NCI-H128 (cell line): ENCODE results near the gene IGLL1.
"Not testable (repeated sequence)": the region's sequence is repeated elsewhere in the genome, so short reads cannot be mapped to it uniquely, and the experiment has no call there.

ENCODE experiments used
- DNase-seq: peaks from one replicate; lab custom pipeline; 2025; ENCODE audit not compliant: unreplicated experiment; lab: John Stamatoyannopoulos, UW

Gene IGLL1

DNA sequence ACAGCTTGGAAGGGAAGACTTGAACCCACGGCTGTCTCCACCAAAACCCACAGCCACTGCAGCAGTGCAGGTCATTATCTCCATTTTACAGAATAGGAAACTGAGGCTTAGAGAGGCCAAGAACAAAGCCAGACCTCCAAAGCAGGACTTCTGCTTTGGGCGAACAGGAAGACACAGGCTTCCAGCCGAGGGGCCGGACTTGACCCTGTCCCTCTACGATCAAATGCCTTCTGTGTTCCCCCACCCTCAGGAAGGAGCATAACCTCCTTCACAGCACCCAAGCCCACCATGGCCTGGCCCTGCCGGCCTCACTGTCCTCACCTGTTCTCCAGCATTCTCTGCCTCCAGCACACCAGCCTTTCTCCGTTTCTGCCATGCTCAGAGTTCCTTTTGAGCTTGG is 15.8 kb downstream of the IGLL1 start:
- no peak for DNase-seq

DNA sequence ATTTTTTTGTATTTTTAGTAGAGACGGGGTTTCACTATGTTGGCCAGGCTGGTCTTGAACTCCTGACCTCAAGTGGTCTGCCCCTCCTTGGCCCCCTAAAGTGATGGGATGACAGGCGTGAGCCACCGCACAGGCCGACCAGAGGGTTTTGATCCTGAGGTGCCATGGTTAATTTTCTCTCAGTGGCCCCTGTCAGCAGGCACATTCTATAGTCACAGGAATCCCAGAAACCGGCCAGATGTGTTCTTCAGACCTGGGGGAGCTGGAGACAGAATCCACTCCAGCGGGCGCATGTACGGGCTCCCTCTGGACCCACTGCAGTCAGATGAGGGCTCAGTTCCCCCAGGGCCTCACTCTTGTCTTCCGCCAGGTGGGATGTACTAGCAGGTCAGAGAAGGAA is 17.0 kb downstream of the IGLL1 start:
- DNase-seq = no peak

DNA sequence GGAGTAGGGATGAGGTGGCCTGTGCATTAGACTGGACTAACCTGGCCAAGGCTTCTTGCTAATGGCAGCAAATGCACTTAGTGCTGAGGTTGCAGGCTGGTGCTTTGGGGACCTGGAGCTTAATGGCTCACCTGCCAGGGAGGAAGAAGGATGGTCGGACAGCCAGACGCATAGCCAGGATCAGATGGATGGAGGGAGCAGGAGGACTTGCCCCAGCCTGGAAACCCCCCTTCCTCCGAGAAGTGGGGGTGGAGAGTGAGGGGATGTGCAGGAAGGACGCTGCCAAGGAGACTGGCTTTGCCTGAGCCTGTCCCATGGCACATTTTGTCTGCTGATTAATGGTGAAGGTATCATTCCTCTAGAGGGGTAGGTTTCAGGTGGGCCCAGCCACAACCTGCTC is 17.9 kb downstream of the IGLL1 start:
- DNase-seq = no peak

DNA sequence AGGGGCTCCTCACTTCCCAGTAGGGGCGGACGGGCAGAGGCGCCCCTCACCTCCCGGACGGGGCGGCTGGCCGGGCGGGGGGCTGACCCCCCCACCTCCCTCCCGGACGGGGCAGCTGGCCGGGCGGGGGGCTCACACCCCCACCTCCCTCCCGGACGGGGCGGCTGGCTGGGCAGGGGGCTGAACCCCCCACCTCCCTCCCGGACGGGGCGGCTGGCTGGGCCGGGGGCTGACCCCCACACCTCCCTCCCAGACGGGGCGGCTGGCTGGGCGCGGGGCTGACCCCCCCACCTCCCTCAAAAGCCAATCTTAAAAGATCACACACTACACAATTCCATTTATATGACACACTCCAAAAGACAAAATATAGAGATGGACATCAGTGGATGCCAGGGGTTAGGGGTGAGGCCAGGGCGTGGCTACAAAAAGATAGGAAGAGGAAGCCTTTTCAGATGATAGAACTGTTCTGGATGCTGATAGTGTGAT is 19.0 kb downstream of the IGLL1 start:
- DNase-seq = not testable (repeated sequence)

DNA sequence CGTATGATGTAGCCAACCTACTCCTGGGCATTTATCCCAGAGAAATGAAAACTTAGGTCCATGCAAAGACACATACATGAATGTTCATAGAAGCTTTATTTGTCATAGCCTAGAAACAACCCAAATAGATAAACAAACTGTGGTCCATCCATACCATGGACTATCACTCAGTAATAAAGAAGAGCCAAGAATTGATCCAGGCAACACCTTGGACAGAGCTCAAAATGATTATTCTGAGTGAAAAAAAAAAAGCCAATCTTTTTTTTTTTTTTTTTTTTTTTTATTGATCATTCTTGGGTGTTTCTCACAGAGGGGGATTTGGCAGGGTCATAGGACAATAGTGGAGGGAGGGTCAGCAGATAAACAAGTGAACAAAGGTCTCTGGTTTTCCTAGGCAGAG is 19.9 kb downstream of the IGLL1 start:
- DNase-seq = not testable (repeated sequence)

DNA sequence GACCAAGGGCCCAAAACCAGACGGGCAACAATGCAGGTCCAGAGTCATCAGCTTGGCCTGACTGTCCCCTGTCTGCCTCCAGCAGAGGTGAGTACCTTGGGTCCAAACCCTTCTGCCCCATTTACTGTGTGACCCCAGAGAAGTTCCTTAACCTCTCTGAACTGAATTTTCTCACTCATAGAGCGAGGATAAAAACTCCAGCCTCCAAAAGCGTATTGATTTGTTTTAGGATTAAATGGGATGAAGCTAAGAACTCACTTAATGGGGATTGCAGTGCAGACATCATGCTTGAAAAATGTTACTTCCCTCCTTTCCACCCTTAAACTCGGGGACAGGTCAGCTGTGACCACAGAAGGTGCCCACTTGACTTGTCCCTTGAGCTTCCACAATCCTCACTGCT is 22.6 kb downstream of the IGLL1 start:
- DNase-seq = no peak

DNA sequence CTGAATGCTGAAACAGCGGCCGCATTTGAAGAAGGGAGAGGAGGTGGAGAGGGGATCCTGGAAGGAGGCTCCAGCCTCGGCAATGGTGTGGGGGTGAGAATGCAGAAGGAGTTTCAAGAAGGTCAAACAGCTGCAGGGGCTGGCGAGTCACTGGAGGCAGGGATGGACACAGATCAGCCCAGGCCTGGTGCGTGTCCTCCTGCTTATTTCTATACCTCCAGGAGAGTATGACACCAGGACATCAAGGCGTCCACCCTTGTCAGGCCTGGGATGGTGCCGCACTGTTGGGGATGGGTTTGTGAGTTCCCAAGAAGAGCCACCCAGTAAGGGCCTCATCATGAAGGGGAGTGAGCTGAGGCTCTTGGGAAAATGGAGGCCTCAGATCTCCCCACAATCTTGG is 23.1 kb downstream of the IGLL1 start:
- DNase-seq = no peak

DNA sequence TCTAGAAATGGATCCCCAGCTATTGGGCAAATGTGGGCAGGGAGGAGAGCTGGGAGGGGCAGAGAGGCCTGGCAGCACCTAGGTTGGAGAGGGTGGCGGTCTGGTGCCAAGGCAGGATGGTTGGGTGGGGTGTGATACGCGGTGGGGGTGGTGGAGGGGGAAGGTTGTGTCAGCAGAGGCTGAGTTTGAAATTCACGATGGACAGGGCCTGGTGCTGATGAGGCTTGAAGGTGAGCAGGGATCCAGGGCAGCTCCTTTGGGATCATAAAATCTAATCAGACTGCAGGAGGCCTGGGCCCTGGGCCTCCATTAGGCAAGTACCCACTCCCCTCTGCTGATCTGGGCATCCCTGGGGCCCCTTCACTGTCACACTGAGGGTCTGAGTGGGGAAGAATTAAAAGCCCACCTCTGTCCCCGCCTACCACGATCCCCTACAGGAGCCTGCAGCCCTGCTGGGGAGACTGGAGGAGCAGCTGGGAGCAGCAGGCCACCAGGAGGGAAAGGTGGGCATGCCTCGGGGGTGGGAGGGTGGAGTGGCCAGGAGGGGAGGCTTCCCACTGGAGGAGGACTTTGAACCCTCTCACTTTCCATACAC is 24.0 kb downstream of the IGLL1 start:
- DNase-seq = no peak

DNA sequence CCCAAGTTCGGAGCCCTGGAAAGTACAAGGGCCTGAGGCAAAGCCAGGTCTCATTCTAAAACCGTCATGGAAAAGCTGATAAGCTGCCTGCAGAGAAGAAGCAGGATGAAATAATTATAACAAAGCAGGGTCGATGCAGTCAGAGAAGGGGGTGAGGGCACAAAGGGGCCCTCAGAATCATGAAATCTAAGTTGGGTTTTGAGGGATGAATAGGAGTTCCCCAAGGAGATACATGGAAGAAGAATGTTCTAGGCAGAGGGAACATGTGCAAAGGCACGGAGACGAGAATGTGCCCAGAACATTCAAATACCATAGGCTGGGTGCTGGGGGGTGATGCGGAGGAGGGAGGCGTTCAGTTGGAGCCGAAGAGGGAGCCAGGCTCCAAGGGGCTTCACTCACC is 25.0 kb downstream of the IGLL1 start:
- no peak for DNase-seq

DNA sequence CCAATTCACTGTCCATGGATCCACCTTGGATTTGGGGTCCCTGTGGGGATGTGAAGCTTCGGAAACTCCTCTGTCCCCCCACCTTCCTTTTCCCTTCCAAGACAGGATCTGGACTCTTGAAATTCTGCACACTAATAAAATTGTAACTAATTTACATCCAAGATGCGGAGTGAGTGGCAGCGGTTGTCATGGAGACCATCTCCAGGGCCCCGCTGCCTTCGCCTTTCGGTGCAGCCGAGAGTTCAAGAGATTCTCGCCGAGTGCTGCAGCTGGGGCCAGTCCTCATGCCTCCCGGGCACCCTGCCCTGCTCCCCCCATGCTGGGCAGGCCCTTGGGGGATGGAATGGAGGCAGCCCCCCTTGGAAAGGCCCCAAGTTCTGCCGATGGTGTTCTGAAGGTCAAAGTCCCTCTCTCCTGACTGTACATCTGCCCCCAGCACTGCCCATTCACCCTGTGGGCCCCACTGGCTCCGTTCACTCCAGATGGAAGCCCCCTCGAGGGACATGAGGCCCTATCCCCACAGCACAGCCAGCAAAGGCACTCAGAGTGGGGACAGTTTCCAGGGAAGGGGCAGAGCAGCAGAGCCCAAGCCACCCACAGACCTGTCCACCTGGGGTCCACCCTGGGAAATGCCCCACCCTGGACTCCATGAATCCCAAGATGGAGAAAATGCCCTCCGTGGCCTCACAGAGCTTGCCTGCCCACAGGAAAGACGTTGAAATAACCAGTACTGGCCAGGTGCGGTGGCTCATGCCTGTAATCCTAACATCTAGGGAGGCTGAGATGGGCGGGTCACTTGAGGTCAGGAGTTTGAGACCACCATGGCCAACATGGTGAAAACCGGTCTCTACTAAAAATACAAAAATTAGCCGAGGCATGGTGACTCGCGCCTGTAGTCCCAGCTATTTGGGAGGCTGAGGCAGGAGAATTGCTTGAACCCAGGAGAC is 25.9 kb downstream of the IGLL1 start:
- DNase-seq = no peak

DNA sequence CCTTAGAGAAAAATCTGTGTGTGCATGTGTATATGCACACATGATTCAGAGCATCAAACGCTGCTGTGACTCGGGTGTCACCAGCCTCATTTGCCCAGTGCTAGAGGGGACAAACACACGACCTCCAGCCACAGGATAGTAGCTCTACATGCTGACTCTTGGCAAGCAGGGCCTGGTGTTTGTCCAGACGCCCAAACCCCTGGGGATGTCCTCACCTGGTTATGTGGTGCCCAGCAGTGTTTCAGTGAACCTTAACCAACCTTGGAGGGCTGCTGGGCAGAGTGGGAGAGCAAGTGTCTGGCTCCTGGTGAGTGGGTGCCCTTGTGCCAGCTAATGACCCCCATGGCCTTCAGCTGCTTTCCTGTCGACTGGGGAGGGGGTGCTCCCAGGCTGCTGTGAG is 26.7 kb downstream of the IGLL1 start:
- no peak for DNase-seq

DNA sequence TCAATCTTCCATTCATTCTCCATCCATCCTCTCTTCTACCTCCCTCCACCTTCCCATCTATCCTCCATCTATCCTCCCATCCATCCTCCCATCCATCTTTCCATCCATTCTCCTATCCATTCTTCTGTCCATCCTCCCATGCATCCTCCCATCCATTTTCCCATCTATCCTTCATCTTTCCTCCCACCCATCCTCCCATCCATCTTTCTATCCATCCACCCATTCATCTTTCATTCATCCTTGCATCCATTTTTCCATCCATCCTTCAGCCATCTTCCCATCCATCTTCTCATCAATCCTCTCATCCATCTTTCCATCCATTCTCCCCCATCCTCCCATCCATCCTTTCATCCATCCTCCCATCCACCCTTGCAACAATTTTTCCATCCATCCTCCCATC is 27.5 kb downstream of the IGLL1 start:
- no peak for DNase-seq

DNA sequence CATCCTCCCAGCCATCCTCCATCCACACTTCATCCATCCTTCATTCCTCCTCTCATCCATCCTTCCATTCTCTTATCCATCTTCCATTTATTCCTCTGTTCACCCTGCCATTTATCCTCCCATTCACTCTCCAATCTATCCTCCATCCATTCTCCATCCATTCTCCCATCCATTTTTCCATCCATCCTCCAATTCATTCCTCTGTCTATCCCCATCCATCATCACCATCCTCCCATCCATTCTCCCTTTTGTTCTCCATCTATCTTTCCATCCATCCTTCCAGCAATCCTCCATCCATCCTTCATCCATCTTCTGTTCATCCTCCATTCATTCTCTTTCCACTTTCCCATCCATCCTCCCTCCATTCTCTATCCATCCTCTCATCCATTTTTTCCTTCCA is 28.7 kb downstream of the IGLL1 start:
- no peak for DNase-seq

DNA sequence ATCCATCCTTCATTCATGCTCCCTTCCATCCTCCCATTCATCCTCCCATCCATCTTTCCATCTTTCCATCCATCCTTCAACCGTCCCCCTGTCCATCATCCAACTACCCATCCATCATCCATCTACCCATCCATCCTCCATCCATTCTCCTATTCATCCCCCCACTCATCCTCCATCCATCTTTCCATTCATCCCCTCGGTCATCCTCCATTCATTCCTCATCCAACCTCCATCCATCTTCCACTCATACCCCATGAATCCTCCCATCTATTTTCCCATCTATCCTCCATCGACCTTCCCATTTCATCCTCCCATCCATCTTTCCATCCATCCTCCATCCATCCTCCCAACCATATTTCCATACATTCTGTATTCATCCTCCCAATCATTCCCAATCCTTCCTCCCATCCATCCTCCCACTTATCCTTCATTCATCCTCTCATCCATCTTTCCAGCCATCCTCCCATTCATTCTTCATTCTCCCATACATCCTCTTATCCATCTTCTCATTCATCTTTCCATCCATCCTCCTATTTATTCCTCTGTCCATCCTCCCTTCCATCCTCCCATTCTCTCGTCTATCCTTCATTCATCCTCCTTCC is 29.9 kb downstream of the IGLL1 start:
- DNase-seq = no peak

DNA sequence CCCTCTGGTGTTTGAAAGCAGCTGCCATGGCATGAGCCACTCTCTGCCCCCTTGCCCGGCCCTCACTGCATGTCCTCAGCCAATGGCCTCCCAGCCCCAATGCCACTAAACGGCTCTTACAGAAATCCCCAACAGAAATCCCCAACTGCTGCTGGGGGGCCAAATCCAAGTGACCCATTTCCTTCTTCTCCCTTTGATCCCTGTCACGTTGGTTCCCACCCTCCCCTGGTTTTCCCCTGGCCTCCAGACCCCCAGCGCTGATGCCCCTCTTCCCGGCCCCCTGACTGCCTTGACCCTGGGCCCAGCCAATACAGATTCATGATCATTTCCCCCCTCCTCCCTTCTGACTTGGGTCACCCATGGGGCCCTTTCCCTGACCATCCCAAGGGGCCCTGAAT is 30.9 kb downstream of the IGLL1 start:
- no peak for DNase-seq

DNA sequence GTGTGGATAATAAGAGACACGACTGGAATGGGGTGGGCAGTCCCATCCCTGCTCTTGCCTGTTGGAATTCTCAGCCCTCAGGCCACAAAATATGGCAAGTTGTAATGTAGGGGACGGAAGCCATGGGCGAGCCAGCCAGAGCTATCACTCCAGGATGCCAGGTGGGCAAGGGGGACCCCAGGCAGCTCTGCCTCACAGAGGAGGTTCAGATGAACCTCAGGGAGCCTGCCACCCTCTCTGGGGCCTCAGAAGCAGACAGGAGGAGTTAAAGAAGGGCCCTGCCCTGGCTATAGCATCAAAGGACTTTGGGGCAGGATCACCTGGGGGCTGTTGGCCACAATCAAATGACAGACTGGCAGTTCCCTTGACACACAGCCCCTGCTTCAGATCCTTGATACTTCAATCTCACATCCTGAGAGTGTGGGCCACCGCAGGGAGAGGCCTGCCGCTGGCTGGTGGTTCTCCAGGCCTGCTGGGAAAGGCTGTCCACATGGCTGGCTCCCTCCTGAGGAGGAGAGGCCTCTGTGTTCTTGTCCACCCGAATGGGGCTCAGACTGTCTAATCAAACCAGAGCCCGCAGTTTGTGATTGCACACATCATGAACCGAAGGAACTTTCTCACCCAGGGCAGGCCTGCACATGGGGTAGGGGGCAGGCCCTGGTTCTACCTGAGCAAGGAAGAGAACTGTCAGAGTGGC is 31.4 kb downstream of the IGLL1 start:
- no peak for DNase-seq

DNA sequence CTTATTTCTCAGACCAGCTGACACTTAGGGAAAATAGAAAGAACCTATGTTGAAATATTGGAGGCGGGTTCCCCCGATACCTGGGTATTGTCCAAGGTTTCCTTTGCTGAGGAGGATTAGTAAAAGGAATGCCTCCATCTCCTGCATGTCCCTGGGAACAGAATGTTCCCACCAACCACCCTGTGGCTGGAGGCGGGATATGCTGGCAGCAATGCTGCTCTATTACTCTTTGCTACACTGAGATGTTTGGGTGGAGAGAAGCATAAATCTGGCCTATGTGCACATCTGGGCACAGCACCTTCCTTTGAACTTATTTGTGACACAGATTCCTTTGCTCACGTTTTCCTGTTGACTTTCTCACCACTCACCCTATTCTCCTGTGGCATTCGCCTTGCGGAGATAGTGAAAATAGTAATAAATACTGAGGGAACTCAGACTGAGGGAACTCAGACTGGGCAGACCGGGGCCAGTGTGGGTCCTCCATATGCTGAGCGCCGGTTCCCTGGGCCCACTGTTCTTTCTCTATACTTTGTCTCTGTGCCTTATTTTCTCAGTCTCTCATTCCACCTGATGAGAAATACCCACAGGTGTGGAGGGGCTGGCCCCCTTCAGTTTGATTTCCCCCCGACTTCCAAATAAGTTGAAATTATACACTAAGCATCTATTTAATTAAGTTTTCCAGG is 32.1 kb downstream of the IGLL1 start:
- no peak for DNase-seq

DNA sequence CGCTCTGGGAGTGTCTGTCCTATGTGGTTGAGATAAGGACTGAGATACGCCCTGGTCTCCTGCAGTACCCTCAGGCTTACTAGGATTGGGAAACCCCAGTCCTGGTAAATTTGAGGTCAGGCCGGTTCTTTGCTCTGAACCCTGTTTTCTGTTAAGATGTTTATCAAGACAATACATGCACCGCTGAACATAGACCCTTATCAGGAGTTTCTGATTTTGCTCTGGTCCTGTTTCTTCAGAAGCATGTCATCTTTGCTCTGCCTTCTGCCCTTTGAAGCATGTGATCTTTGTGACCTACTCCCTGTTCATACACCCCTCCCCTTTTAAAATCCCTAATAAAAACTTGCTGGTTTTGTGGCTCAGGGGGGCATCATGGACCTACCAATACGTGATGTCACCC is 32.7 kb downstream of the IGLL1 start:
- DNase-seq = not testable (repeated sequence)

DNA sequence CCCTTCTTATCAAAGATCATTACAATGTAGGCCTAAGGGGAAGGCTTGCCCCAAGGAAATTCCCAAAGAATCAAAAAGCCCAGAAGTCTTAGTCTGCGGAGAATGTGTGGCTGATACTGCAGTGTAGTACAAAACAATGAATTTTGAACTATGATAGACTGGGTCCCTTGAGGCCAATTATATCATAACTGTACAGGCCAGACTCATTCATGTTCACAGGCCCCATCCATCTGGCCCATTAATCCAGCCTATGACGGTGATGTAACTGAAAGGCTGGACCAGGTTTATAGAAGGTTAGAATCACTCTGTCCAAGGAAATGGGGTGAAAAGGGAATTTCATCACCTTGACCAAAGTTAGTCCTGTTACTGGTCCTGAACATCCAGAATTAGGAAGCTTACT is 35.2 kb downstream of the IGLL1 start:
- DNase-seq = no peak

DNA sequence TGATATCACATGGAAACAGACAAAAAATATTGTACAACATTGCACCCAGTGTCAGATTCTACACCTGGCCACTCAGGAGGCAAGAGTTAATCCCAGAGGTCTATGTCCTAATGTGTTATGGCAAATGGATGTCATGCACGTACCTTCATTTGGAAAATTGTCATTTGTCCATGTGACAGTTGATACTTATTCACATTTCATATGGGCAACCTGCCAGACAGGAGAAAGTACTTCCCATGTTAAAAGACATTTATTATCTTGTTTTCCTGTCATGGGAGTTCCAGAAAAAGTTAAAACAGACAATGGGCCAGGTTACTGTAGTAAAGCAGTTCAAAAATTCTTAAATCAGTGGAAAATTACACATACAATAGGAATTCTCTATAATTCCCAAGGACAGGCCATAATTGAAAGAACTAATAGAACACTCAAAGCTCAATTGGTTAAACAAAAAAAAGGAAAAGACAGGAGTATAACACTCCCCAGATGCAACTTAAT is 36.5 kb downstream of the IGLL1 start:
- DNase-seq = not testable (repeated sequence)

DNA sequence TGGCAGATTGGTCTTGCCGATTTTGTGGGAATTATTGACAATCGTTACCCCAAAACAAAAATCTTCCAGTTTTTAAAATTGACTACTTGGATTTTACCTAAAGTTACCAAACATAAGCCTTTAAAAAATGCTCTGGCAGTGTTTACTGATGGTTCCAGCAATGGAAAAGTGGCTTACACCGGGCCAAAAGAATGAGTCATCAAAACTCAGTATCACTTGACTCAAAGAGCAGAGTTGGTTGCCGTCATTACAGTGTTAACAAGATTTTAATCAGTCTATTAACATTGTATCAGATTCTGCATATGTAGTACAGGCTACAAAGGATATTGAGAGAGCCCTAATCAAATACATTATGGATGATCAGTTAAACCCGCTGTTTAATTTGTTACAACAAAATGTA is 37.2 kb downstream of the IGLL1 start:
- DNase-seq = no peak
